ENCODE data around the gene ALG5.

The ALG5 gene

GRCh38 chr13:36915896-36916640 lies 83.1 kb downstream of the ALG5 start:
- DNase-seq = peak in 1 of 51 donors; percentile 28

- peak in 2 of 51 donors; percentile 9 to 26 for DNase-seq
Observed at GRCh38 chr13:36915106-36915505, 84.0 kb downstream of the ALG5 start.

GRCh38 chr13:36914648-36915047 lies 84.5 kb downstream of the ALG5 start:
- DNase-seq = no peak

- no peak for DNase-seq
Observed at GRCh38 chr13:36913463-36913862, 85.7 kb downstream of the ALG5 start.

GRCh38 chr13:36912973-36913372 lies 86.2 kb downstream of the ALG5 start:
- DNase-seq = no peak

- no peak for DNase-seq
Observed at GRCh38 chr13:36912369-36912768, 86.8 kb downstream of the ALG5 start.

GRCh38 chr13:36910545-36910944 lies 88.6 kb downstream of the ALG5 start:
- no peak for DNase-seq

GRCh38 chr13:36907821-36908220 lies 91.3 kb downstream of the ALG5 start:
- DNase-seq = no peak

GRCh38 chr13:36907266-36907665 lies 91.9 kb downstream of the ALG5 start:
- no peak for DNase-seq

- no peak for DNase-seq
Observed at GRCh38 chr13:36905944-36906343, 93.2 kb downstream of the ALG5 start.

GRCh38 chr13:36903925-36904595 lies 95.1 kb downstream of the ALG5 start:
- DNase-seq = no peak
